SU-DHL-6 (cell line): ENCODE data around the gene E2F7.

Experiments used
- H2AFZ ChIP-seq: fragments of 200-600 bp; sonication (generic); 2 replicates; pipeline ENCODE4 v1.6.1; 2014; ENCODE audit warnings: low read depth, mild to moderate bottlenecking, moderate library complexity, mixed read lengths, antibody characterized with exemption, low read length; ENCODE audit not compliant: severe bottlenecking
- H3F3A ChIP-seq: fragments of 200-600 bp; shearing (Covaris generic); 2 replicates; pipeline ENCODE4 v1.6.0; 2016; ENCODE audit warnings: antibody characterized with exemption, mild to moderate bottlenecking; ENCODE audit not compliant: insufficient read depth
- H3K27ac ChIP-seq: fragments of 200-600 bp; sonication (generic); 2 replicates; pipeline ENCODE4 v1.5.1; 2016; ENCODE audit warnings: low read depth, mild to moderate bottlenecking, low read length, moderate library complexity, mixed read lengths
- H3K27me3 ChIP-seq: fragments of 200-600 bp; sonication (generic), shearing (Covaris generic); 2 replicates; pipeline ENCODE4 v1.6.0; 2014; ENCODE audit warnings: mild to moderate bottlenecking, low read length
- H3K36me3 ChIP-seq: fragments of 200-600 bp; sonication (generic); 2 replicates; pipeline ENCODE4 v1.6.1; 2014; ENCODE audit warnings: mild to moderate bottlenecking, low read length, mixed read lengths
- H3K4me2 ChIP-seq: fragments of 300-600, 200-600 bp; shearing (Covaris generic), sonication (generic); 2 replicates; pipeline ENCODE4 v1.6.0; 2014; ENCODE audit warnings: low read length, low read depth, mild to moderate bottlenecking; ENCODE audit not compliant: poor library complexity, severe bottlenecking
- H3K4me3 ChIP-seq: fragments of 200-600 bp; sonication (generic); 2 replicates; pipeline ENCODE4 v1.5.1; 2014; ENCODE audit warnings: antibody characterized with exemption, low read length, mild to moderate bottlenecking, mixed read lengths; ENCODE audit not compliant: insufficient read depth, poor library complexity, severe bottlenecking
- H3K79me2 ChIP-seq: fragments of 200-600 bp; sonication (generic); 2 replicates; pipeline ENCODE4 v1.6.1; 2014; ENCODE audit warnings: mild to moderate bottlenecking, low read length, moderate library complexity; ENCODE audit not compliant: insufficient read depth
- H3K9ac ChIP-seq: fragments of 200-600 bp; sonication (generic); 2 replicates; pipeline ENCODE4 v1.7.0; 2014; ENCODE audit warnings: mild to moderate bottlenecking, low read length
- H3K9me2 ChIP-seq: fragments of 200-600 bp; sonication (generic); replicated peaks from 2 replicates; pipeline ENCODE4 v1.6.1; 2014; ENCODE audit warnings: low read length; ENCODE audit not compliant: insufficient read depth
- H3K9me3 ChIP-seq: fragments of 200-600 bp; sonication (generic); 2 replicates; pipeline ENCODE4 v1.6.1; 2014; ENCODE audit warnings: low read length, mixed read lengths; ENCODE audit not compliant: insufficient read depth
- H4K20me1 ChIP-seq: fragments of 200-600 bp; sonication (generic); 2 replicates; pipeline ENCODE4 v1.6.1; 2014; ENCODE audit warnings: low read depth, mild to moderate bottlenecking, antibody characterized with exemption, low read length, moderate library complexity, mixed read lengths
- EZH2phosphoT487 ChIP-seq: fragments of 200-600 bp; sonication (generic), shearing (Covaris generic); conservative IDR thresholded peaks from 2 replicates; pipeline ENCODE4 v1.6.1; 2018; ENCODE audit warnings: mild to moderate bottlenecking, antibody characterized with exemption, low read length, moderate library complexity, mixed read lengths
- TF ChIP-seq, protein P1 (sequence below): fragments of 200-600 bp; sonication (generic); IDR thresholded peaks from one replicate; pipeline ENCODE4 v1.5.1; 2017; ENCODE audit warnings: antibody characterized with exemption, mild to moderate bottlenecking, low read length, moderate library complexity; ENCODE audit not compliant: insufficient read depth, poor library complexity, severe bottlenecking

Gene E2F7

DNA sequence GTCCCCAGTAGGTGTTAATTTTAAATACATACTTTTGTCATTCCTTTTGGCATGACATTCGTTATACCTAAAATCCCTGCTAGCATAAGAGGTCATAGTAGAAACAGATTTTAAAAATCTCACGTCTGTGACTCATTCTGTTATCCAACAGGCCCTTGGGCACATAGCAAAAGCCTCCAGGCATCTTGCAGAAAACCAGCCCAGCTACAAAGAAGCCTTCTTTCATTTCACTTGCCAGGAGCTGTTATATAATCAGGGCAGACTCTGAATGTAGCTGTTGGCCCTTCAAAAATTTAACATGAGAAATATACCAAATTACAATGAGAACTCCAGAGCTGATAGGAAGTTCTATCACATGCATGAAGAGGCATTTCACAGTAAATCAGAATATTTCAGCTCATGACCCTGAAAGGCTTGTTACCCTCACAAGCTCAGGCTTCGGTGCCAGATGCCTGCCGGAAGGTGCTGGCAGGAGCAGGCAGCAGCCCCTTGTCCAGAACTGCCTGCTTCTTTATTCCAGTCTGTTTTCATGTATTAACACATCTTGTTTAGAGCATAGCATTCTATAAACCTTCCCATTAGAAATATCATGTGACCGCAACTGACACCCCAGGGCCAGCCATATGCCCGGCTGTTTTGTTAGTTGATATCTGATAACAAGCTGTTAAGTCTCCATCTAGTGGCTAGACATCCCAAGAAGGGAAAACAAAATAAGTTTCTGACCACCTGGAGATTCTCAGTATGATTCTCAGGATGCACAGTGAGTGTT is 17.8 kb downstream of the E2F7 start:
- Histone ChIP-seq H3K9me2 (no peaks in the 10 kb centered on the region), H4K20me1 (no peaks in the 10 kb centered on the region), H3F3A (no peaks in the 10 kb centered on the region), H3K4me3 (no peak overlapping the region), H3K4me2 (no peak overlapping the region), H2AFZ (no peak overlapping the region), H3K79me2 (no peaks in the 10 kb centered on the region), H3K9me3 (no peaks in the 10 kb centered on the region), H3K9ac (no peak overlapping the region), H3K36me3 (peaks cover 32% of the 10 kb centered on the region; the same call in 1 of the 2 replicates), H3K27me3 (no peaks in the 10 kb centered on the region), H3K27ac (no peak overlapping the region)
- TF ChIP-seq, protein P1, sequence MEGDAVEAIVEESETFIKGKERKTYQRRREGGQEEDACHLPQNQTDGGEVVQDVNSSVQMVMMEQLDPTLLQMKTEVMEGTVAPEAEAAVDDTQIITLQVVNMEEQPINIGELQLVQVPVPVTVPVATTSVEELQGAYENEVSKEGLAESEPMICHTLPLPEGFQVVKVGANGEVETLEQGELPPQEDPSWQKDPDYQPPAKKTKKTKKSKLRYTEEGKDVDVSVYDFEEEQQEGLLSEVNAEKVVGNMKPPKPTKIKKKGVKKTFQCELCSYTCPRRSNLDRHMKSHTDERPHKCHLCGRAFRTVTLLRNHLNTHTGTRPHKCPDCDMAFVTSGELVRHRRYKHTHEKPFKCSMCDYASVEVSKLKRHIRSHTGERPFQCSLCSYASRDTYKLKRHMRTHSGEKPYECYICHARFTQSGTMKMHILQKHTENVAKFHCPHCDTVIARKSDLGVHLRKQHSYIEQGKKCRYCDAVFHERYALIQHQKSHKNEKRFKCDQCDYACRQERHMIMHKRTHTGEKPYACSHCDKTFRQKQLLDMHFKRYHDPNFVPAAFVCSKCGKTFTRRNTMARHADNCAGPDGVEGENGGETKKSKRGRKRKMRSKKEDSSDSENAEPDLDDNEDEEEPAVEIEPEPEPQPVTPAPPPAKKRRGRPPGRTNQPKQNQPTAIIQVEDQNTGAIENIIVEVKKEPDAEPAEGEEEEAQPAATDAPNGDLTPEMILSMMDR, result no peak
- TF ChIP-seq EZH2phosphoT487, result no peak

DNA sequence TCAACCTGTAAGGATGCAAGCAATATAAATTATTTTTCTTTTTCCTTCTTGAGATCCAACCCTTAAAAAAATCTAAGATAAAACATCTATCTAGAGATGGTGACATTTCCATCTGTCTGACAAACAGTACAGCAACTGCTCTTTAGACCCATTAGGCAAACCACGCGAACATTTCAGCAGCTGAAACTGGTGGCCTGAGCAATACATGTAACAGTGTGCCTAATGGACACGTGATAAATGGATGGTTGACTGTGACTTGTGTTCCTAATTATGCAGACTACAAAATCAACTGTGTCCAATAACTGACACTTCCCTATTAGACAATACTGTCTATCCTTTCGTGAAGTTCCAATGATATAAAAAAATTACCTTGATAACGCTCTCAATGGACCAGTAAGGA is 18.9 kb downstream of the E2F7 start:
- Histone ChIP-seq H3K36me3 (peaks cover 36% of the 10 kb centered on the region; the same call in 1 of the 2 replicates), H3K9ac (no peak overlapping the region), H3K4me3 (no peak overlapping the region), H3K4me2 (no peak overlapping the region), H2AFZ (no peak overlapping the region), H3K9me2 (no peaks in the 10 kb centered on the region), H3K27me3 (no peaks in the 10 kb centered on the region), H3K9me3 (no peaks in the 10 kb centered on the region), H3K79me2 (no peaks in the 10 kb centered on the region), H4K20me1 (no peaks in the 10 kb centered on the region), H3K27ac (no peak overlapping the region), H3F3A (no peaks in the 10 kb centered on the region)
- no peak for TF ChIP-seq EZH2phosphoT487

DNA sequence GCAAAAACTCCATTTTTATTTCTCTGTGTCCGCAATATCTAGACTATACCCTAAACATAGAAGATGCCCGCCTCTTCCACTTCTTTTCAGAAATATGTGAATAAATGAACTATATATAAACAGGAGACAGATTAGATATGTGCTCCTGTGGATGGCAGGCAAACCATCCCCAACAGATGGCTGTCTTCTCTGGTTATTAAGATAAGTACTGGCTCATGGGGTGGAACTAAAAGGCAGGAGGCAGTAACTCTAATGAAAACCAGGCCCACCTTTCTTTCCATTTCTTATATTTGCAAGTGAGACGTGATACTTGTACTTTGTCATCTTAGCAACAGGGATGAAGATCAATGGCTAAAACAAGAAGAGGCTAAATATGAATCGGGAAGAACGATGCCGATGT is 20.2 kb downstream of the E2F7 start:
- Histone ChIP-seq H3K4me2 (no peak overlapping the region), H3K4me3 (no peak overlapping the region), H4K20me1 (no peaks in the 10 kb centered on the region), H3K27me3 (no peaks in the 10 kb centered on the region), H3K79me2 (no peaks in the 10 kb centered on the region), H2AFZ (no peak overlapping the region), H3K9me3 (no peaks in the 10 kb centered on the region), H3K9me2 (no peaks in the 10 kb centered on the region), H3K36me3 (peaks cover 36% of the 10 kb centered on the region; the same call in 1 of the 2 replicates), H3F3A (no peaks in the 10 kb centered on the region), H3K27ac (no peak overlapping the region), H3K9ac (no peak overlapping the region)
- TF ChIP-seq, protein P1, result no peak
- no peak for TF ChIP-seq EZH2phosphoT487

DNA sequence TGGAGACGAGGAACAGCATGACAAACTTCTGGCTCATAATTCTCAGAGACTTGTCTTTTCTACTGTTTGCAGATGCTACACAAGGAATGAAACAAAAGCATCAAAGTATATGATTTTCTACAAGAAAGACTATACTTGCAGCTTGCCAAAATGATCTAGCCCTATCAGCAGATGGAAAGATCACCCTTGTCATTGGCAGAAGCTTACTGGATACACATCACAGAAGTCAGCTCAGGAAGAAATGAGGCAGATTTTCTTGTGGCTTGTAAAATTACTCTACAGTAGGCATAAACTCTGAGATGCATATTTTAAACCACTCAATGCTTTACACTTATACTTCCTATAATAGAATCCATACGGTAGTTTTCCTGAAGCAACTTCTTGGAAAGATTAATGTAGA is 20.6 kb downstream of the E2F7 start:
- no peaks in the 10 kb centered on the region for H3F3A ChIP-seq
- H4K20me1 ChIP-seq, result no peaks in the 10 kb centered on the region
- H3K79me2 ChIP-seq, result no peaks in the 10 kb centered on the region
- H3K4me3 ChIP-seq, result no peak overlapping the region
- H3K9me3 ChIP-seq, result no peaks in the 10 kb centered on the region
- TF ChIP-seq EZH2phosphoT487, result no peak
- TF ChIP-seq, protein P1, result no peak
- H3K4me2 ChIP-seq, result no peak overlapping the region
- H3K36me3 ChIP-seq, result peaks cover 36% of the 10 kb centered on the region; the same call in 1 of the 2 replicates
- no peaks in the 10 kb centered on the region for H3K9me2 ChIP-seq
- H2AFZ ChIP-seq, result no peak overlapping the region
- H3K27me3 ChIP-seq, result no peaks in the 10 kb centered on the region
- no peak overlapping the region for H3K27ac ChIP-seq
- H3K9ac ChIP-seq, result no peak overlapping the region
